Fibroblast of the conjunctiva (primary cell): Measurements from ENCODE around the gene ZNF471.

Experiments
- DNase-seq: peaks from one replicate; pipeline ENCODE4 v3.0.0-alpha.2; 2010; ENCODE audit warnings: low read depth

Gene ZNF471

DNA sequence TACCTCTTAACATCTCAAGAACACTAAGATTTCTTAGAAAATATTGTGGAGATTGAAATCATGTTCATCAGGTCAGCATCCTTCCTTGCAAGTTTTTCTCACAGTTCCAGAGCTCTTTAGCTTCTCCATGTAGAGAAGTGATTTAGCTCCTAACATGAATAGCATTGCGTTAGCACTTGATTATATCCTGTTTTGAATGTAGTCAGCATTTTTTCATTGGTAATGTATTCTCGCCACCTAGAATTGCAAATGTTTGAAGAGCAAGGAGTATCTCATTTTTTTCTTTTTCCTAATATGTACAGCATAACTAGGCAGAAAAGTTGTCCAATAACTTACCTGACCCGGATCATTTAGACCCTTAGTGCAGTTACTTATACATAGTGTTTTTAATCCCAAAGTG lies 66.3 kb downstream of the ZNF471 start:
- DNase-seq: no peak

DNA sequence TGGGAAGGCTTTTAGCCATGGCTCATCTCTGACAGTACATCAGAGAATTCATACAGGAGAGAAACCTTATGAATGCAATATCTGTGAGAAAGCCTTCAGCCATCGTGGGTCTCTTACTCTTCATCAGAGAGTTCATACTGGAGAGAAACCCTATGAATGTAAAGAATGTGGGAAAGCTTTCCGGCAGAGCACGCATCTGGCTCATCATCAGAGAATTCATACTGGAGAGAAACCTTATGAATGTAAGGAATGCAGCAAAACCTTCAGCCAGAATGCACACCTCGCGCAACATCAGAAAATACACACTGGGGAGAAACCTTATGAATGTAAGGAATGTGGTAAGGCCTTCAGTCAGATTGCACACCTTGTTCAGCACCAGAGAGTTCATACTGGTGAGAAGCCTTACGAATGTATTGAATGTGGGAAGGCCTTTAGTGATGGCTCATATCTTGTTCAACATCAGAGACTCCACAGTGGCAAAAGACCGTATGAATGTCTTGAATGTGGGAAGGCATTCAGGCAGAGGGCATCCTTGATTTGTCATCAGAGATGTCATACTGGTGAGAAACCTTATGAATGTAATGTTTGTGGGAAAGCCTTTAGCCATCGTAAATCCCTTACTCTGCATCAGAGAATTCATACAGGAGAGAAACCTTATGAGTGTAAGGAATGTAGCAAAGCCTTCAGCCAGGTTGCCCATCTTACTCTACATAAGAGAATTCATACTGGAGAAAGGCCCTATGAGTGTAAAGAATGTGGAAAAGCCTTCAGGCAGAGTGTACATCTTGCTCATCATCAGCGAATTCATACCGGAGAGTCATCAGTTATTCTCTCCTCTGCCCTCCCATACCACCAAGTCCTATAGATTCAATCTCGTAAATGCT lies 70.3 kb downstream of the ZNF471 start:
- no peak for DNase-seq
